ENCODE data around the gene CDC14A. TPM values are rescaled to one million over a fixed set of nuclear protein-coding genes. Genes with fewer than 3 reads are reported as not detected.
A peak's percentile ranks its signal among the peaks of the same experiment; 100 is the strongest.

Gene CDC14A
- total and polyA plus RNA-seq, 2 of the 8 experiments (the other 6 are each of a cell fraction or from before 2014, with no cell fraction given) = 3.2 to 8.9 TPM

- Histone ChIP-seq H3K27ac (ENCODE audit: low read depth, low read length) (no peak overlapping the region), H3K23ac (ENCODE audit: insufficient read length) (no peak overlapping the region), H4K5ac (ENCODE audit: insufficient read length, low read depth, low read length) (no peak overlapping the region), H3K23me2 (ENCODE audit: low read depth, low read length) (no peaks in the 10 kb centered on the region), H3K9ac (replicated peaks in 1 of 4; ENCODE audit: extremely low read depth in 1 of 4, low read depth in 3 of 4, low read length in 3 of 4) (no peak overlapping the region), H3K4ac (replicated peaks; ENCODE audit: insufficient read length, low read depth, low read length) (no peak overlapping the region), H3K14ac (ENCODE audit: insufficient read length) (no peak overlapping the region), H3K56ac (replicated peaks; ENCODE audit: insufficient read length, low read depth, low read length) (no peak overlapping the region), H2BK20ac (ENCODE audit: low read length) (no peak overlapping the region), H2AK5ac (ENCODE audit: low read depth, low read length) (no peak overlapping the region), H3K36me3 (ENCODE audit: control insufficient read depth in 2 of 4, insufficient read depth in 4 of 4, low read length in 3 of 4) (no peaks in the 10 kb centered on the region; a peak in 1 of 8 replicates), H3K4me2 (ENCODE audit: insufficient read depth in 1 of 2, low read depth in 2 of 2, low read length in 2 of 2) (no peak overlapping the region; a peak in 1 of 4 replicates), H4K20me1 (replicated peaks in 1 of 2; ENCODE audit: control insufficient read depth in 1 of 2, insufficient read depth in 2 of 2, low read length in 2 of 2) (peaks cover 0 to 2% of the 10 kb centered on the region in 2 experiments), H2BK12ac (ENCODE audit: low read depth, low read length) (no peak overlapping the region), H3K27me3 (replicated peaks in 1 of 4; ENCODE audit: control insufficient read depth in 3 of 4, extremely low read depth in 1 of 4, insufficient read depth in 3 of 4, low read length in 3 of 4) (no peaks in the 10 kb centered on the region), H3K4me1 (replicated peaks in 1 of 4; ENCODE audit: control insufficient read depth in 3 of 4, insufficient read depth in 4 of 4, low read length in 3 of 4) (peaks cover 2 to 6% (median 5%) of the 10 kb centered on the region in 4 experiments; a peak in 5 of 7 replicates), H3K18ac (ENCODE audit: extremely low read depth, low read length) (no peak overlapping the region), H2BK5ac (ENCODE audit: low read depth, low read length) (peak overlapping the region; percentile 53; the same call in 1 of the 2 replicates), H4K91ac (replicated peaks; ENCODE audit: insufficient read length, low read length) (no peak overlapping the region), H4K8ac (ENCODE audit: extremely low read depth, insufficient read depth, low read length) (no peak overlapping the region), H2BK15ac (ENCODE audit: low read length) (no peak overlapping the region), H2AFZ (ENCODE audit: low read length) (no peak overlapping the region), H2BK120ac (replicated peaks; ENCODE audit: low read depth, low read length) (no peak overlapping the region), H3K79me1 (ENCODE audit: low read depth, low read length) (peaks cover 3% of the 10 kb centered on the region), H3K9me3 (ENCODE audit: insufficient read depth in 2 of 2, low read depth in 1 of 2, low read length in 1 of 2) (no peaks in the 10 kb centered on the region), H3K4me3 (ENCODE audit: extremely low read depth in 1 of 4, insufficient read depth in 2 of 4, low read depth in 3 of 4, low read length in 4 of 4) (no peak overlapping the region), H3K79me2 (ENCODE audit: control insufficient read depth in 1 of 2, insufficient read depth in 2 of 2, low read length in 2 of 2) (peaks cover 0 to 64% of the 10 kb centered on the region in 2 experiments; a peak in 2 of 4 replicates)
- peak; percentile 77 for TF ChIP-seq TBP (IDR thresholded peaks at IDR 0.05; ENCODE audit: low read depth, low read length)
- 0 out of 2 replicates have a peak, but pooled peaks have one; percentile 40 for TF ChIP-seq YY1 (IDR thresholded peaks at IDR 0.05; ENCODE audit: low read depth, low read length)
- peak; percentile 50; the same call in 1 of the 2 replicates for TF ChIP-seq TAF1 (IDR thresholded peaks at IDR 0.05; ENCODE audit: low read depth, low read length)
- TF ChIP-seq POLR2A (IDR thresholded peaks at IDR 0.05; ENCODE audit: control extremely low read depth in 1 of 2, low read depth in 2 of 2, low read length in 2 of 2) = peak in 1 of 2 experiments; percentile 62; a peak in 2 of 3 replicates
- no peak for TF ChIP-seq TCF12 (IDR thresholded peaks at IDR 0.05; ENCODE audit: low read depth, low read length)
- TF ChIP-seq SP4 (IDR thresholded peaks at IDR 0.05; ENCODE audit: low read length) = no peak
- TF ChIP-seq BACH1 (IDR thresholded peaks at IDR 0.05; ENCODE audit: low read length) = no peak
- peak; percentile 43; the same call in 1 of the 2 replicates for TF ChIP-seq POLR2AphosphoS5 (IDR thresholded peaks at IDR 0.05; ENCODE audit: low read depth, low read length)
- 88% methylated on average over 16 of the region's 16 CpGs; no CpG with 5 or more reads in 1 of the 2 experiments for WGBS, 2 experiments (ENCODE audit: extremely low coverage in 1 of 2, insufficient coverage in 1 of 2, insufficient read length in 1 of 2, insufficient replicate concordance in 2 of 2, low coverage in 1 of 2, low lambda C conversion rate in 2 of 2, missing lambda C conversion rate in 1 of 2)
- no peak for FAIRE-seq
- no peak for DNase-seq (ENCODE audit: low read depth in 1 of 2, low spot score in 2 of 2)
- CTCF ChIA-PET (ENCODE audit: partially characterized antibody) = interaction anchor here (1.0 to 1.8 kb wide), 4 partner anchors 10 to 97 kb away, joined by 3 to 6 read pairs (median 4); no protein-coding TSS in a partner anchor
- POLR2A ChIA-PET (ENCODE audit: partially characterized antibody) = interaction anchor here (0.6 to 2.1 kb wide), 7 partner anchors 8 to 360 kb away, joined by 3 to 33 read pairs (median 4); partner anchors contain the start of genes CDC14A and DBT
These were observed 10.6 kb downstream of the CDC14A start for GRCh38 chr1:100362821-100363466.

Data from H1 (cell line).